GM23338 (cell line): ENCODE data around the gene ZNF804B. TPM values are rescaled to one million over a fixed set of nuclear protein-coding genes. Genes with fewer than 3 reads are reported as not detected.

Experiments
- ATAC-seq: fragments of 200-7000 bp; cut with Tn5 transposase; 3 replicates; pipeline ENCODE4 v1.9.1; 2020
- DNase-seq: peaks from one replicate; pipeline ENCODE4 v3.0.0-alpha.2; 2015; ENCODE audit warnings: low spot score
- H2AFZ ChIP-seq: fragments of 200-600 bp; sonication (generic); 2 replicates; pipeline ENCODE4 v1.8.0; 2016; ENCODE audit warnings: antibody characterized with exemption, mild to moderate bottlenecking, moderate library complexity
- H3F3A ChIP-seq: fragments of 200-600 bp; sonication (generic); replicated peaks from 2 replicates; pipeline ENCODE4 v1.8.0; 2017; ENCODE audit warnings: antibody characterized with exemption, mixed run types, low read depth
- H3K27ac ChIP-seq: fragments of 200-600 bp; sonication (generic); 2 replicates; pipeline ENCODE4 v1.6.1; 2016; ENCODE audit warnings: low read depth
- H3K27me3 ChIP-seq: fragments of 200-600 bp; sonication (generic); 2 replicates; pipeline ENCODE4 v1.8.0; 2016; ENCODE audit warnings: mild to moderate bottlenecking, mixed run types, moderate library complexity; ENCODE audit not compliant: insufficient read depth
- H3K36me3 ChIP-seq: fragments of 200-600 bp; sonication (generic); 2 replicates; pipeline ENCODE4 v1.8.0; 2016; ENCODE audit warnings: mild to moderate bottlenecking; ENCODE audit not compliant: insufficient read depth
- H3K4me1 ChIP-seq: fragments of 200-600 bp; sonication (generic); 2 replicates; pipeline ENCODE4 v1.8.0; 2016; ENCODE audit warnings: mild to moderate bottlenecking, moderate library complexity; ENCODE audit not compliant: insufficient read depth
- H3K4me2 ChIP-seq: fragments of 200-600 bp; sonication (generic); 2 replicates; pipeline ENCODE4 v1.7.1; 2017; ENCODE audit warnings: mixed run types
- H3K4me3 ChIP-seq: fragments of 200-600 bp; sonication (generic); 2 replicates; pipeline ENCODE4 v1.6.1; 2016; ENCODE audit warnings: mixed run types
- H3K79me2 ChIP-seq: fragments of 200-600 bp; sonication (generic); replicated peaks from 2 replicates; pipeline ENCODE4 v1.8.0; 2017; ENCODE audit warnings: mild to moderate bottlenecking; ENCODE audit not compliant: insufficient read depth
- H3K9me2 ChIP-seq: fragments of 200-600 bp; sonication (generic); 2 replicates; pipeline ENCODE4 v1.8.0; 2017; ENCODE audit not compliant: insufficient read depth
- H4K20me1 ChIP-seq: fragments of 200-600 bp; sonication (generic); replicated peaks from 2 replicates; pipeline ENCODE4 v1.8.0; 2017; ENCODE audit warnings: mild to moderate bottlenecking; ENCODE audit not compliant: insufficient read depth
- H3K27ac Mint-ChIP-seq: 2 replicates; pipeline ENCODE4 v1.8.0; 2020; ENCODE audit warnings: inconsistent platforms, mild to moderate bottlenecking, moderate library complexity, mixed read lengths
- H3K27me3 Mint-ChIP-seq: 3 replicates; pipeline ENCODE4 v1.8.0; 2022; ENCODE audit warnings: low read depth, mild to moderate bottlenecking, moderate library complexity, mixed read lengths, inconsistent platforms; ENCODE audit not compliant: insufficient read depth, poor library complexity
- H3K36me3 Mint-ChIP-seq: 3 replicates; pipeline ENCODE4 v1.8.0; 2021; ENCODE audit warnings: low read depth, mild to moderate bottlenecking, inconsistent platforms, moderate library complexity, mixed read lengths
- H3K4me1 Mint-ChIP-seq: 3 replicates; pipeline ENCODE4 v1.8.0; 2020; ENCODE audit warnings: mild to moderate bottlenecking, inconsistent platforms, mixed read lengths
- H3K4me3 Mint-ChIP-seq: 3 replicates; pipeline ENCODE4 v1.8.0; 2021; ENCODE audit warnings: moderate library complexity, mild to moderate bottlenecking, inconsistent platforms, mixed read lengths
- H3K9me3 Mint-ChIP-seq: 3 replicates; pipeline ENCODE4 v1.8.0; 2020; ENCODE audit warnings: moderate library complexity, mild to moderate bottlenecking, inconsistent platforms, mixed read lengths
- CREB1 ChIP-seq: fragments of 250-450 bp; sonication (Bioruptor Pico); IDR thresholded peaks from 2 replicates; pipeline ENCODE4 v1.5.0; 2020; ENCODE audit warnings: low read depth, mild to moderate bottlenecking, moderate library complexity
- EZH2 ChIP-seq: fragments of 200-600 bp; sonication (generic); IDR thresholded peaks from one replicate; pipeline ENCODE4 v1.8.0; 2017; ENCODE audit warnings: antibody characterized with exemption, mild to moderate bottlenecking, low read depth; ENCODE audit not compliant: unreplicated experiment
- EZH2phosphoT487 ChIP-seq: fragments of 200-600 bp; sonication (generic); IDR thresholded peaks from one replicate; pipeline ENCODE4 v1.8.1; 2018; ENCODE audit warnings: antibody characterized with exemption; ENCODE audit not compliant: unreplicated experiment
- JUNB ChIP-seq: IDR thresholded peaks from one replicate; pipeline ENCODE4 v1.6.1; 2016; ENCODE audit warnings: antibody characterized with exemption; ENCODE audit not compliant: unreplicated experiment
- NANOG ChIP-seq: IDR thresholded peaks from 2 replicates; pipeline ENCODE4 v1.6.1; 2016; ENCODE audit warnings: antibody characterized with exemption, borderline replicate concordance
- POLR2AphosphoS5 ChIP-seq: IDR thresholded peaks from 2 replicates; pipeline ENCODE4 v1.6.1; 2016; ENCODE audit warnings: antibody characterized with exemption, low read depth
- STAT1 ChIP-seq: IDR thresholded peaks from one replicate; pipeline ENCODE4 v1.6.1; 2016; ENCODE audit warnings: antibody characterized with exemption; ENCODE audit not compliant: unreplicated experiment
- ZNF114 ChIP-seq: fragments of 250-450 bp; sonication (Bioruptor Pico); IDR thresholded peaks from 2 replicates; pipeline ENCODE4 v1.5.0; 2020; ENCODE audit warnings: mild to moderate bottlenecking, moderate library complexity
- ZNF331 ChIP-seq: fragments of 250-450 bp; sonication (Bioruptor Pico); IDR thresholded peaks from 2 replicates; pipeline ENCODE4 v1.5.0; 2020; ENCODE audit warnings: low read depth, mild to moderate bottlenecking, moderate library complexity
- polyA plus RNA-seq: library from polyadenylated mRNA; unstranded; fragments of >200 nt; fragmentation: Nextera tagmentation; extraction: Ambion mirVana; gene quantifications from 2 replicates; pipeline ENCODE4 v1.2.1, GENCODE V29; 2016
- total RNA-seq: library from RNA; depleted of rRNA; stranded (reverse); fragments of >200 nt; shearing (Covaris generic); gene quantifications from 2 replicates; pipeline ENCODE4 v1.2.3, GENCODE V29; 2014
- TF ChIP-seq, protein P1 (sequence below), 2 experiments: fragments of 200-600 bp in 1 of 2; sonication (generic) in 1 of 2; conservative IDR thresholded peaks; 2 replicates each; pipeline versions ENCODE4 v1.5.1 to v1.6.1; 2016 to 2017; ENCODE audit warnings: antibody characterized with exemption in 2 of 2, low read depth in 2 of 2, mild to moderate bottlenecking in 2 of 2, moderate library complexity in 1 of 2
- TF ChIP-seq, protein P2 (sequence below): fragments of 250-450 bp; sonication (Bioruptor Pico); IDR thresholded peaks from 2 replicates; pipeline ENCODE4 v1.5.0; 2020; ENCODE audit warnings: mild to moderate bottlenecking, moderate library complexity
- TF ChIP-seq, protein P3 (sequence below): IDR thresholded peaks from 2 replicates; pipeline ENCODE4 v1.6.1; 2016; ENCODE audit warnings: antibody characterized with exemption
- TF ChIP-seq, protein P4 (sequence below): IDR thresholded peaks from one replicate; pipeline ENCODE4 v1.6.1; 2018; ENCODE audit warnings: antibody characterized with exemption; ENCODE audit not compliant: unreplicated experiment

Gene ZNF804B
- total and polyA plus RNA-seq, 2 experiments from 2014 or later: not detected

DNA sequence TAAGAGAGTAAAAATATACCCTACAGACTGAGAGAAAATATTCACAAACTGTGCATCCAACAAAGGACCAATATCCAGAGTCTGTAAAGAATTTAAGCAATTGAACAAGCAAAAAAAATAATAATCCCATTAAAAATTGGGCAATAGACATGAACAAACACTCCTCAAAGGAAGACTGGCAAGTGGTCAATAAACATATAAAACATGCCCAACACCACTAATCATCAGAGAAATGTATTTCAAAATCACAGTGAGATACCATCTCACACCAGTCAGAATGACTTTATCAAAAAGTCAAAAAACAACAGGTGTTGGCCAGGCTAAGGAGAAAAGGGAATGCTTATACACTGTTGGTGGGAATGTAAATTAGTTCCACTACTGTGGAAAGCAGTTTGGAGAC lies 21.9 kb upstream of the ZNF804B start (continued):
- no peak for TF ChIP-seq NANOG
- TF ChIP-seq POLR2AphosphoS5: no peak

DNA sequence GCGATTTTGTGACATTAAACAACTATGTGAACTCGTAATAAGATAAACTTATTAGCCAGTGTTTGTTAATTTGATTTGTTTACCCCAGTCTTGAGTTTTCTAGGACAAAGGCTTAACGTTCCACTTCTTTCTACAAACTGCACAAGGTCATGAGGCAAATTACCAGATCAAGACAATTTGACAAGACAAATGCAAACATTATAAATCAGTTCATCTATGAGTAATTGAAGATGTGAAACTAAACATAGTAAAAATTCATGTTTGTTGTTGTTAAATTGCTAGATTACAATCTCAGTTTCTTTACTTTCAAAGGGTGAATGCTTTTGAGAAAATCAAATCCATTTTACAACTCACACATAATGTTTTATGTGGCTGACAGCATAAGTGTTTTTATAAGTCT lies 13.4 kb upstream of the ZNF804B start:
- Mint-ChIP-seq H3K4me1 (no peaks in the 10 kb centered on the region), H3K27me3 (no peaks in the 10 kb centered on the region), H3K4me3 (no peak overlapping the region), H3K36me3 (no peaks in the 10 kb centered on the region), H3K27ac (no peak overlapping the region), H3K9me3 (no peaks in the 10 kb centered on the region)
- no peak overlapping the region for H3K27ac ChIP-seq
- no peak overlapping the region for H2AFZ ChIP-seq
- no peaks in the 10 kb centered on the region for H3K9me2 ChIP-seq
- no peaks in the 10 kb centered on the region for H3F3A ChIP-seq
- TF ChIP-seq JUNB: no peak
- TF ChIP-seq, protein P1, sequence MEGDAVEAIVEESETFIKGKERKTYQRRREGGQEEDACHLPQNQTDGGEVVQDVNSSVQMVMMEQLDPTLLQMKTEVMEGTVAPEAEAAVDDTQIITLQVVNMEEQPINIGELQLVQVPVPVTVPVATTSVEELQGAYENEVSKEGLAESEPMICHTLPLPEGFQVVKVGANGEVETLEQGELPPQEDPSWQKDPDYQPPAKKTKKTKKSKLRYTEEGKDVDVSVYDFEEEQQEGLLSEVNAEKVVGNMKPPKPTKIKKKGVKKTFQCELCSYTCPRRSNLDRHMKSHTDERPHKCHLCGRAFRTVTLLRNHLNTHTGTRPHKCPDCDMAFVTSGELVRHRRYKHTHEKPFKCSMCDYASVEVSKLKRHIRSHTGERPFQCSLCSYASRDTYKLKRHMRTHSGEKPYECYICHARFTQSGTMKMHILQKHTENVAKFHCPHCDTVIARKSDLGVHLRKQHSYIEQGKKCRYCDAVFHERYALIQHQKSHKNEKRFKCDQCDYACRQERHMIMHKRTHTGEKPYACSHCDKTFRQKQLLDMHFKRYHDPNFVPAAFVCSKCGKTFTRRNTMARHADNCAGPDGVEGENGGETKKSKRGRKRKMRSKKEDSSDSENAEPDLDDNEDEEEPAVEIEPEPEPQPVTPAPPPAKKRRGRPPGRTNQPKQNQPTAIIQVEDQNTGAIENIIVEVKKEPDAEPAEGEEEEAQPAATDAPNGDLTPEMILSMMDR (conservative IDR thresholded peaks at IDR 0.05; ENCODE audit: low read depth in 2 of 2): no peak
- TF ChIP-seq, protein P2, sequence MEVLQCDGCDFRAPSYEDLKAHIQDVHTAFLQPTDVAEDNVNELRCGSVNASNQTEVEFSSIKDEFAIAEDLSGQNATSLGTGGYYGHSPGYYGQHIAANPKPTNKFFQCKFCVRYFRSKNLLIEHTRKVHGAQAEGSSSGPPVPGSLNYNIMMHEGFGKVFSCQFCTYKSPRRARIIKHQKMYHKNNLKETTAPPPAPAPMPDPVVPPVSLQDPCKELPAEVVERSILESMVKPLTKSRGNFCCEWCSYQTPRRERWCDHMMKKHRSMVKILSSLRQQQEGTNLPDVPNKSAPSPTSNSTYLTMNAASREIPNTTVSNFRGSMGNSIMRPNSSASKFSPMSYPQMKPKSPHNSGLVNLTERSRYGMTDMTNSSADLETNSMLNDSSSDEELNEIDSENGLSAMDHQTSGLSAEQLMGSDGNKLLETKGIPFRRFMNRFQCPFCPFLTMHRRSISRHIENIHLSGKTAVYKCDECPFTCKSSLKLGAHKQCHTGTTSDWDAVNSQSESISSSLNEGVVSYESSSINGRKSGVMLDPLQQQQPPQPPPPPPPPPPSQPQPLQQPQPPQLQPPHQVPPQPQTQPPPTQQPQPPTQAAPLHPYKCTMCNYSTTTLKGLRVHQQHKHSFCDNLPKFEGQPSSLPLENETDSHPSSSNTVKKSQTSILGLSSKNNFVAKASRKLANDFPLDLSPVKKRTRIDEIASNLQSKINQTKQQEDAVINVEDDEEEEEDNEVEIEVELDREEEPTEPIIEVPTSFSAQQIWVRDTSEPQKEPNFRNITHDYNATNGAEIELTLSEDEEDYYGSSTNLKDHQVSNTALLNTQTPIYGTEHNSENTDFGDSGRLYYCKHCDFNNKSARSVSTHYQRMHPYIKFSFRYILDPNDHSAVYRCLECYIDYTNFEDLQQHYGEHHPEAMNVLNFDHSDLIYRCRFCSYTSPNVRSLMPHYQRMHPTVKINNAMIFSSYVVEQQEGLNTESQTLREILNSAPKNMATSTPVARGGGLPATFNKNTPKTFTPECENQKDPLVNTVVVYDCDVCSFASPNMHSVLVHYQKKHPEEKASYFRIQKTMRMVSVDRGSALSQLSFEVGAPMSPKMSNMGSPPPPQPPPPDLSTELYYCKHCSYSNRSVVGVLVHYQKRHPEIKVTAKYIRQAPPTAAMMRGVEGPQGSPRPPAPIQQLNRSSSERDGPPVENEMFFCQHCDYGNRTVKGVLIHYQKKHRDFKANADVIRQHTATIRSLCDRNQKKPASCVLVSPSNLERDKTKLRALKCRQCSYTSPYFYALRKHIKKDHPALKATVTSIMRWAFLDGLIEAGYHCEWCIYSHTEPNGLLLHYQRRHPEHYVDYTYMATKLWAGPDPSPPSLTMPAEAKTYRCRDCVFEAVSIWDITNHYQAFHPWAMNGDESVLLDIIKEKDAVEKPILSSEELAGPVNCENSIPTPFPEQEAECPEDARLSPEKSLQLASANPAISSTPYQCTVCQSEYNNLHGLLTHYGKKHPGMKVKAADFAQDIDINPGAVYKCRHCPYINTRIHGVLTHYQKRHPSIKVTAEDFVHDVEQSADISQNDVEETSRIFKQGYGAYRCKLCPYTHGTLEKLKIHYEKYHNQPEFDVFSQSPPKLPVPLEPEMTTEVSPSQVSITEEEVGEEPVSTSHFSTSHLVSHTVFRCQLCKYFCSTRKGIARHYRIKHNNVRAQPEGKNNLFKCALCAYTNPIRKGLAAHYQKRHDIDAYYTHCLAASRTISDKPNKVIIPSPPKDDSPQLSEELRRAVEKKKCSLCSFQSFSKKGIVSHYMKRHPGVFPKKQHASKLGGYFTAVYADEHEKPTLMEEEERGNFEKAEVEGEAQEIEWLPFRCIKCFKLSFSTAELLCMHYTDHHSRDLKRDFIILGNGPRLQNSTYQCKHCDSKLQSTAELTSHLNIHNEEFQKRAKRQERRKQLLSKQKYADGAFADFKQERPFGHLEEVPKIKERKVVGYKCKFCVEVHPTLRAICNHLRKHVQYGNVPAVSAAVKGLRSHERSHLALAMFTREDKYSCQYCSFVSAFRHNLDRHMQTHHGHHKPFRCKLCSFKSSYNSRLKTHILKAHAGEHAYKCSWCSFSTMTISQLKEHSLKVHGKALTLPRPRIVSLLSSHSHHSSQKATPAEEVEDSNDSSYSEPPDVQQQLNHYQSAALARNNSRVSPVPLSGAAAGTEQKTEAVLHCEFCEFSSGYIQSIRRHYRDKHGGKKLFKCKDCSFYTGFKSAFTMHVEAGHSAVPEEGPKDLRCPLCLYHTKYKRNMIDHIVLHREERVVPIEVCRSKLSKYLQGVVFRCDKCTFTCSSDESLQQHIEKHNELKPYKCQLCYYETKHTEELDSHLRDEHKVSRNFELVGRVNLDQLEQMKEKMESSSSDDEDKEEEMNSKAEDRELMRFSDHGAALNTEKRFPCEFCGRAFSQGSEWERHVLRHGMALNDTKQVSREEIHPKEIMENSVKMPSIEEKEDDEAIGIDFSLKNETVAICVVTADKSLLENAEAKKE: no peak
- no peak for TF ChIP-seq POLR2AphosphoS5
- no peak for TF ChIP-seq ZNF114 (CRISPR knock-in tag)
- TF ChIP-seq, protein P3, sequence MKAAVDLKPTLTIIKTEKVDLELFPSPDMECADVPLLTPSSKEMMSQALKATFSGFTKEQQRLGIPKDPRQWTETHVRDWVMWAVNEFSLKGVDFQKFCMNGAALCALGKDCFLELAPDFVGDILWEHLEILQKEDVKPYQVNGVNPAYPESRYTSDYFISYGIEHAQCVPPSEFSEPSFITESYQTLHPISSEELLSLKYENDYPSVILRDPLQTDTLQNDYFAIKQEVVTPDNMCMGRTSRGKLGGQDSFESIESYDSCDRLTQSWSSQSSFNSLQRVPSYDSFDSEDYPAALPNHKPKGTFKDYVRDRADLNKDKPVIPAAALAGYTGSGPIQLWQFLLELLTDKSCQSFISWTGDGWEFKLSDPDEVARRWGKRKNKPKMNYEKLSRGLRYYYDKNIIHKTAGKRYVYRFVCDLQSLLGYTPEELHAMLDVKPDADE: no peak
- TF ChIP-seq NANOG: no peak
- TF ChIP-seq, protein P4, sequence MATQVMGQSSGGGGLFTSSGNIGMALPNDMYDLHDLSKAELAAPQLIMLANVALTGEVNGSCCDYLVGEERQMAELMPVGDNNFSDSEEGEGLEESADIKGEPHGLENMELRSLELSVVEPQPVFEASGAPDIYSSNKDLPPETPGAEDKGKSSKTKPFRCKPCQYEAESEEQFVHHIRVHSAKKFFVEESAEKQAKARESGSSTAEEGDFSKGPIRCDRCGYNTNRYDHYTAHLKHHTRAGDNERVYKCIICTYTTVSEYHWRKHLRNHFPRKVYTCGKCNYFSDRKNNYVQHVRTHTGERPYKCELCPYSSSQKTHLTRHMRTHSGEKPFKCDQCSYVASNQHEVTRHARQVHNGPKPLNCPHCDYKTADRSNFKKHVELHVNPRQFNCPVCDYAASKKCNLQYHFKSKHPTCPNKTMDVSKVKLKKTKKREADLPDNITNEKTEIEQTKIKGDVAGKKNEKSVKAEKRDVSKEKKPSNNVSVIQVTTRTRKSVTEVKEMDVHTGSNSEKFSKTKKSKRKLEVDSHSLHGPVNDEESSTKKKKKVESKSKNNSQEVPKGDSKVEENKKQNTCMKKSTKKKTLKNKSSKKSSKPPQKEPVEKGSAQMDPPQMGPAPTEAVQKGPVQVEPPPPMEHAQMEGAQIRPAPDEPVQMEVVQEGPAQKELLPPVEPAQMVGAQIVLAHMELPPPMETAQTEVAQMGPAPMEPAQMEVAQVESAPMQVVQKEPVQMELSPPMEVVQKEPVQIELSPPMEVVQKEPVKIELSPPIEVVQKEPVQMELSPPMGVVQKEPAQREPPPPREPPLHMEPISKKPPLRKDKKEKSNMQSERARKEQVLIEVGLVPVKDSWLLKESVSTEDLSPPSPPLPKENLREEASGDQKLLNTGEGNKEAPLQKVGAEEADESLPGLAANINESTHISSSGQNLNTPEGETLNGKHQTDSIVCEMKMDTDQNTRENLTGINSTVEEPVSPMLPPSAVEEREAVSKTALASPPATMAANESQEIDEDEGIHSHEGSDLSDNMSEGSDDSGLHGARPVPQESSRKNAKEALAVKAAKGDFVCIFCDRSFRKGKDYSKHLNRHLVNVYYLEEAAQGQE: no peak
- no peak for TF ChIP-seq STAT1
- TF ChIP-seq EZH2phosphoT487: no peak
- no peak for TF ChIP-seq CREB1 (CRISPR knock-in tag)
- TF ChIP-seq EZH2: no peak
- TF ChIP-seq ZNF331 (CRISPR knock-in tag): no peak
- H3K4me1 ChIP-seq: no peaks in the 10 kb centered on the region
- no peaks in the 10 kb centered on the region for H3K79me2 ChIP-seq
- H3K27me3 ChIP-seq: no peaks in the 10 kb centered on the region
- ATAC-seq (no peak), DNase-seq (no peak)
- no peak overlapping the region for H3K4me2 ChIP-seq
- no peak overlapping the region for H3K4me3 ChIP-seq
- H3K36me3 ChIP-seq: no peaks in the 10 kb centered on the region
- H4K20me1 ChIP-seq: no peaks in the 10 kb centered on the region
